Adipocyte (in vitro differentiated cells): Measurements from ENCODE around the gene NEDD9.

Experiments
- DNase-seq: peaks from one replicate; pipeline ENCODE4 v3.0.0-alpha.2; 2015; ENCODE audit warnings: low read depth
- H3K27me3 ChIP-seq: replicated peaks from 2 replicates; pipeline ENCODE4 v1.7.0; 2013; ENCODE audit warnings: mild to moderate bottlenecking, low read length, moderate library complexity; ENCODE audit not compliant: control insufficient read depth, insufficient read depth
- H3K36me3 ChIP-seq: 2 replicates; pipeline ENCODE4 v1.7.0; 2013; ENCODE audit warnings: low read length, mild to moderate bottlenecking, moderate library complexity; ENCODE audit not compliant: control insufficient read depth, insufficient read depth, severe bottlenecking
- H3K4me1 ChIP-seq: 2 replicates; pipeline ENCODE4 v1.7.0; 2013; ENCODE audit warnings: mild to moderate bottlenecking, low read length, moderate library complexity; ENCODE audit not compliant: control insufficient read depth, insufficient read depth
- H3K4me3 ChIP-seq: 2 replicates; pipeline ENCODE4 v1.7.0; 2013; ENCODE audit warnings: mild to moderate bottlenecking, low read length, moderate library complexity
- H3K9ac ChIP-seq: 2 replicates; pipeline ENCODE4 v1.7.0; 2013; ENCODE audit warnings: mild to moderate bottlenecking, low read length, moderate library complexity
- H3K9me3 ChIP-seq: 2 replicates; pipeline ENCODE4 v1.7.0; 2013; ENCODE audit warnings: mild to moderate bottlenecking, low read length, moderate library complexity; ENCODE audit not compliant: control insufficient read depth

The NEDD9 gene

GRCh38 chr6:11231564-11232192 lies 790 bp downstream of the NEDD9 start:
- peaks cover 4% of the 10 kb centered on the region for H3K36me3 ChIP-seq
- H3K4me3 ChIP-seq, result peak overlapping the region; percentile 92
- peaks cover 45% of the 10 kb centered on the region for H3K4me1 ChIP-seq
- peak overlapping the region; percentile 87 for H3K9ac ChIP-seq
- H3K27me3 ChIP-seq, result no peaks in the 10 kb centered on the region
- peak; percentile 84 for DNase-seq
- no peaks in the 10 kb centered on the region for H3K9me3 ChIP-seq

GRCh38 chr6:11231108-11231463 lies 1.4 kb downstream of the NEDD9 start:
- peak overlapping the region; percentile 87 for H3K9ac ChIP-seq
- peaks cover 4% of the 10 kb centered on the region for H3K36me3 ChIP-seq
- H3K4me1 ChIP-seq, result peaks cover 45% of the 10 kb centered on the region
- peak overlapping the region; percentile 92 for H3K4me3 ChIP-seq
- no peaks in the 10 kb centered on the region for H3K9me3 ChIP-seq
- H3K27me3 ChIP-seq, result no peaks in the 10 kb centered on the region
- DNase-seq, result no peak

- Histone ChIP-seq H3K9me3 (no peaks in the 10 kb centered on the region), H3K4me1 (peaks cover 45% of the 10 kb centered on the region), H3K9ac (peak overlapping the region; percentile 87), H3K27me3 (no peaks in the 10 kb centered on the region), H3K36me3 (peaks cover 4% of the 10 kb centered on the region), H3K4me3 (peak overlapping the region; percentile 92)
- DNase-seq, result no peak
These were observed 2.0 kb downstream of the NEDD9 start for GRCh38 chr6:11230158-11231107.

- Histone ChIP-seq H3K36me3 (peaks cover 4% of the 10 kb centered on the region), H3K9me3 (no peaks in the 10 kb centered on the region), H3K9ac (peak overlapping the region; percentile 87), H3K4me3 (peak overlapping the region; percentile 92), H3K4me1 (peaks cover 51% of the 10 kb centered on the region), H3K27me3 (no peaks in the 10 kb centered on the region)
- DNase-seq, result no peak
These were observed 2.8 kb downstream of the NEDD9 start for GRCh38 chr6:11229655-11230046.

DNA sequence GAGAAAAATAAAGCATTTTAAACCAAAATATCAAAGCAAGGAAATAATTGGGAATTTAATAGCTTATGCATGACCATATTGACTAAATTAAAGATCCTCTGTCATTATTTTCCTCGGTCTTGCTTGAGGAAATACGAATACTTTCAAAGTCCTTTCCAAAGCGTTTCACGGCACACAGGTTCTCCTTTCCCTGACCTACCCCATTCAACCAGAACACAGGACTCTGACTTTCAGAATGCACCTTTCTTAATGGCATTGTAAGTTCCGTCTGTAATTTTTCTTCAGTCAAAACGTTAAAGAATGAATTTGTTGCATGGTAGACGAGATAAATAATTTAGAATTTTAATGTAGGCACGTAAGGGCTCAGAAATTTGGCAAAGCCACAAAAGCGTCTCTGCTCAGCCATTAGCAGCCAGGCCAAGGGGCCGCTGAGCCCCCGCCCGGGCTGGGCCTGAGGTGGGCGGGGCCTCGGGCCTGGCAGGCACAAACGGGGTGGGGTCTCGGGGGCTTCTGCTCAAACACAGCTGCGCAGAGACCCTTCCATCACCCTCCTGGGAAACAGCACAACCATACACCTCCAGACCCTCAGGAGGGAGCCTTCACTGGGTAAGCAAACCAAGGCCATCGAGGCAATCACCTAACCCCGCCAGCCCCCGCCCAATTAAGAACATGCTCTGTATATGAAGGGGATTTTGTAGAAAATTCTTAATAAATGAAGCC lies 3.4 kb downstream of the NEDD9 start:
- Histone ChIP-seq H3K9ac (peak overlapping the region; percentile 87), H3K27me3 (no peaks in the 10 kb centered on the region), H3K36me3 (peaks cover 8% of the 10 kb centered on the region), H3K4me3 (peak overlapping the region; percentile 92), H3K4me1 (peaks cover 53% of the 10 kb centered on the region), H3K9me3 (no peaks in the 10 kb centered on the region)
- DNase-seq, result no peak

GRCh38 chr6:11227698-11228097 lies 4.8 kb downstream of the NEDD9 start:
- Histone ChIP-seq H3K9ac (no peak overlapping the region), H3K36me3 (peaks cover 21% of the 10 kb centered on the region), H3K9me3 (no peaks in the 10 kb centered on the region), H3K4me3 (peak overlapping the region; percentile 25), H3K4me1 (peaks cover 47% of the 10 kb centered on the region), H3K27me3 (no peaks in the 10 kb centered on the region)
- DNase-seq, result no peak

DNA sequence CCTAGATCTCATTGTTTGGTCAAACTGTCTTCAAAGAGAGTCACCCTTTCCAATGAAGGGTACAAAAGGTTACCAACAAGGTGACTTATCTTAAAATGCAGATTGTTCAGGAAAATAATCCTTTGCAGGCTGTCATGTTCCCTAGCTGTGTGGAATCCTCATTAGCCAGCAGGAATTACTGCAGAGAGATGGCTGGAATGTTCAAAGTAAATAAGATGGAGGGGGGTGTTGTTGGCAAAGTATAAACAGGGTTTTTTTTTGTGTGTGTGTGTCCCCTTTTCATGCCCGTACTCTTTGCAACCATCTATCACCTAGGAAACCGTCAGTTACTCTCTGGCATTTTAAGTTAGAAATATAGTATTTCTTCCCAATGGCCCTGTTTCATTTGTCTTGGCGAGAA lies 6.5 kb downstream of the NEDD9 start:
- Histone ChIP-seq H3K4me1 (peaks cover 49% of the 10 kb centered on the region), H3K36me3 (peaks cover 28% of the 10 kb centered on the region), H3K4me3 (peak overlapping the region; percentile 24), H3K9ac (no peak overlapping the region), H3K9me3 (no peaks in the 10 kb centered on the region), H3K27me3 (no peaks in the 10 kb centered on the region)
- DNase-seq, result no peak

DNA sequence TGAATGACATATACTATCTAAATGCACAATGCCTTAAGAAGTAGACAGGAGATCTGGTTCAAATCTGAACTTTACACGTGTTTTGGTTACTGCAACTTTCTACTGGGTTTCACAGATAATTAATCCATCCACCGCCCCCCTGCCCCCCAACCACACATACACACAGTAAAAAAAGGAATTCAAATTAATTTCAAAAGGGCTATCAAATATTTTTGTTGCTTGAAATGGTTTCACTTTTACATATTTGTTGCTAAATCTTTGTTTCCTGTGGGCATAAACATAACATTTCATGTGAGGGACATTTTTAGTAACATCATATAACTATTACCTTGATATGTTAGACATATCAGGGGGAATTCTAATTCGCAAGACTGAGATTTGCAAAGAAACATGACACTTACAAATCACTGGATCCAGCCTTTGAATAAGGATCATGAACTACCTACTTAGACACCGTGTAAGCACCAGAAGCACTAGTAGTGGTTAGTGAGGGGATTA lies 7.5 kb downstream of the NEDD9 start:
- Histone ChIP-seq H3K27me3 (no peaks in the 10 kb centered on the region), H3K36me3 (peaks cover 37% of the 10 kb centered on the region), H3K9me3 (no peaks in the 10 kb centered on the region), H3K4me3 (no peak overlapping the region), H3K9ac (no peak overlapping the region), H3K4me1 (peaks cover 41% of the 10 kb centered on the region)
- no peak for DNase-seq

GRCh38 chr6:11224252-11224965 lies 8.1 kb downstream of the NEDD9 start:
- Histone ChIP-seq H3K27me3 (no peaks in the 10 kb centered on the region), H3K36me3 (peaks cover 43% of the 10 kb centered on the region)

DNA sequence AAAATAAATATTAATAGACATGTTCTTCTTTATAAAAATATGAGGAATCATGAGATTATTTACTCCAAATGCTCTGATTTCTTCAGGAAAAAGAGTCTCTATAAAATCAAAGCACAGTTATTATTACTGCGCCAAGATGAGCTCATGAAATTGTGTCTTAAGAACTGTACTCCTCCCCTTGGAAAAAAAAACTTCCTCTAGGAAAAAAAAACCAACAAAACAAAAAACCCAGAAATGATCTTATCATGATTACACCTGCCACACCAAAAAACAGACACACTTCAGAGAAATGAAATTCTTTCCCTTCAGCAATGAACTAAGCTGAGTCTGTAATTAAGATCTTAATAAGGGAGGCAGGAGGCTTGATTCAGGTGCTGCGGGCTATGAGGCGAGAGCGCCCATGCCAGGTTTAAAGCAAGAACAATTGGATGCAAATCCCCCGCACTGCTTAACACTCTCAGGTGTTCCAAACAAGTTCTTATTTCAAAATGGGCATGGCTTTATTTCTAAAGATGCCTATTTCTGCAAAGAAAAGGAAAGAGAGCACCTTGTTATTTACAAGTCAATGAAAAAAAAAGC lies 9.1 kb downstream of the NEDD9 start:
- H3K4me3 ChIP-seq, result no peak overlapping the region
- H3K27me3 ChIP-seq, result no peaks in the 10 kb centered on the region
- no peak for DNase-seq
- H3K9me3 ChIP-seq, result no peaks in the 10 kb centered on the region
- H3K9ac ChIP-seq, result no peak overlapping the region
- H3K4me1 ChIP-seq, result peaks cover 35% of the 10 kb centered on the region
- peaks cover 53% of the 10 kb centered on the region for H3K36me3 ChIP-seq

More at GRCh38 chr6:11224252-11224965, 8.1 kb downstream of the NEDD9 start:
- peaks cover 35% of the 10 kb centered on the region for H3K4me1 ChIP-seq
- DNase-seq, result no peak
- peak overlapping the region; percentile 18 for H3K4me3 ChIP-seq
- H3K9me3 ChIP-seq, result no peaks in the 10 kb centered on the region
- H3K9ac ChIP-seq, result no peak overlapping the region
